Neural progenitor cell (in vitro differentiated cells): Measurements from ENCODE around the gene TCF25. TPM values are rescaled to one million over a fixed set of nuclear protein-coding genes. Genes with fewer than 3 reads are reported as not detected.

Experiments used
- DNase-seq: peaks from one replicate; pipeline ENCODE4 v3.0.0-alpha.2; 2016; ENCODE audit warnings: low spot score
- H2AFZ ChIP-seq: fragments of 200-600 bp; sonication (generic); replicated peaks from 2 replicates; pipeline ENCODE4 v1.6.1; 2016; ENCODE audit warnings: antibody characterized with exemption
- H3F3A ChIP-seq: fragments of 200-600 bp; sonication (generic); 2 replicates; pipeline ENCODE4 v1.6.1; 2016; ENCODE audit warnings: antibody characterized with exemption, low read depth
- H3K27ac ChIP-seq: fragments of 200-600 bp; sonication (generic); 2 replicates; pipeline ENCODE4 v1.5.1; 2016; ENCODE audit warnings: mild to moderate bottlenecking
- H3K27me3 ChIP-seq: fragments of 200-600 bp; sonication (generic); 2 replicates; pipeline ENCODE4 v1.6.1; 2016; ENCODE audit warnings: mild to moderate bottlenecking, moderate library complexity
- H3K36me3 ChIP-seq: fragments of 200-600 bp; sonication (generic); 2 replicates; pipeline ENCODE4 v1.5.1; 2016
- H3K4me1 ChIP-seq: fragments of 200-600 bp; sonication (generic); 2 replicates; pipeline ENCODE4 v1.6.1; 2016; ENCODE audit warnings: mixed run types
- H3K4me2 ChIP-seq: fragments of 200-600 bp; sonication (generic); 2 replicates; pipeline ENCODE4 v1.6.1; 2016
- H3K4me3 ChIP-seq: fragments of 200-600 bp; sonication (generic); 2 replicates; pipeline ENCODE4 v1.5.1; 2016
- H3K79me2 ChIP-seq: fragments of 200-600 bp; sonication (generic); 2 replicates; pipeline ENCODE4 v1.6.1; 2016; ENCODE audit warnings: low read depth
- H3K9ac ChIP-seq: fragments of 200-600 bp; sonication (generic); 2 replicates; pipeline ENCODE4 v1.6.1; 2016
- H3K9me3 ChIP-seq: fragments of 200-600 bp; sonication (generic); 2 replicates; pipeline ENCODE4 v1.5.1; 2016; ENCODE audit warnings: low read depth
- H4K20me1 ChIP-seq: fragments of 200-600 bp; sonication (generic); 2 replicates; pipeline ENCODE4 v1.6.1; 2016; ENCODE audit warnings: low read depth
- H3K27ac Mint-ChIP-seq: 3 replicates; pipeline ENCODE4 v1.8.0; 2021; ENCODE audit warnings: mixed read lengths
- H3K27me3 Mint-ChIP-seq: 2 replicates; pipeline ENCODE4 v1.8.0; 2022; ENCODE audit warnings: low read depth, mild to moderate bottlenecking, inconsistent platforms, moderate library complexity, mixed read lengths; ENCODE audit not compliant: insufficient read depth
- H3K36me3 Mint-ChIP-seq: 3 replicates; pipeline ENCODE4 v1.8.0; 2021; ENCODE audit warnings: mixed read lengths
- H3K4me1 Mint-ChIP-seq: 3 replicates; pipeline ENCODE4 v1.8.0; 2021; ENCODE audit warnings: mixed read lengths
- H3K4me3 Mint-ChIP-seq: 3 replicates; pipeline ENCODE4 v1.8.0; 2021; ENCODE audit warnings: mild to moderate bottlenecking, moderate library complexity, mixed read lengths
- H3K9me3 Mint-ChIP-seq: 3 replicates; pipeline ENCODE4 v1.8.0; 2020; ENCODE audit warnings: mixed read lengths
- CTCF ChIP-seq: fragments of 200-600 bp; sonication (generic); IDR thresholded peaks from 2 replicates; pipeline ENCODE4 v1.5.1; 2017; ENCODE audit warnings: antibody characterized with exemption, mild to moderate bottlenecking
- EZH2 ChIP-seq: fragments of 200-600 bp; sonication (generic); IDR thresholded peaks from 2 replicates; pipeline ENCODE4 v1.6.1; 2017; ENCODE audit warnings: antibody characterized with exemption, mild to moderate bottlenecking, moderate library complexity
- EZH2phosphoT487 ChIP-seq: fragments of 200-600 bp; sonication (generic); IDR thresholded peaks from 2 replicates; pipeline ENCODE4 v1.6.1; 2017; ENCODE audit warnings: antibody characterized with exemption
- total RNA-seq: library from RNA; depleted of rRNA; stranded (reverse); fragments of >200 nt; gene quantifications from 2 replicates; pipeline ENCODE4 v1.2.3, GENCODE V29; 2015; ENCODE audit warnings: low replicate concordance

The TCF25 gene
- total RNA-seq, 1 donor from 2014 or later = 95.6 TPM

- Histone ChIP-seq H2AFZ (no peak overlapping the region), H3K4me2 (no peak overlapping the region), H3K27ac (no peak overlapping the region), H3K27me3 (no peaks in the 10 kb centered on the region), H3K4me3 (no peak overlapping the region), H3K79me2 (no peaks in the 10 kb centered on the region), H3F3A (no peaks in the 10 kb centered on the region), H4K20me1 (no peaks in the 10 kb centered on the region), H3K9me3 (no peaks in the 10 kb centered on the region), H3K36me3 (no peaks in the 10 kb centered on the region), H3K9ac (no peak overlapping the region), H3K4me1 (no peaks in the 10 kb centered on the region)
- Mint-ChIP-seq H3K4me3 (peak overlapping the region; percentile 46), H3K9me3 (no peaks in the 10 kb centered on the region), H3K27ac (peak overlapping the region; percentile 51), H3K27me3 (peaks cover 6% of the 10 kb centered on the region), H3K36me3 (peaks cover 4% of the 10 kb centered on the region), H3K4me1 (no peaks in the 10 kb centered on the region)
- DNase-seq = no peak
- TF ChIP-seq EZH2 = no peak
- no peak for TF ChIP-seq CTCF
- TF ChIP-seq EZH2phosphoT487 = no peak
Observed at GRCh38 chr16:89853306-89853993, 19.9 kb upstream of the TCF25 start.

- H3F3A ChIP-seq = no peaks in the 10 kb centered on the region
- peaks cover 4% of the 10 kb centered on the region for H3K27me3 Mint-ChIP-seq
- no peaks in the 10 kb centered on the region for H3K4me1 ChIP-seq
- no peaks in the 10 kb centered on the region for H3K9me3 ChIP-seq
- no peaks in the 10 kb centered on the region for H4K20me1 ChIP-seq
- no peak for DNase-seq
- no peaks in the 10 kb centered on the region for H3K36me3 ChIP-seq
- no peaks in the 10 kb centered on the region for H3K27me3 ChIP-seq
- no peak overlapping the region for H3K27ac ChIP-seq
- no peaks in the 10 kb centered on the region for H3K9me3 Mint-ChIP-seq
- H3K36me3 Mint-ChIP-seq = peaks cover 2% of the 10 kb centered on the region
- no peak overlapping the region for H3K4me3 ChIP-seq
- no peak overlapping the region for H3K27ac Mint-ChIP-seq
- H3K79me2 ChIP-seq = no peaks in the 10 kb centered on the region
- H3K9ac ChIP-seq = no peak overlapping the region
- no peaks in the 10 kb centered on the region for H3K4me1 Mint-ChIP-seq
- TF ChIP-seq CTCF (no peak), EZH2phosphoT487 (no peak), EZH2 (no peak)
- H2AFZ ChIP-seq = no peak overlapping the region
- H3K4me2 ChIP-seq = no peak overlapping the region
- H3K4me3 Mint-ChIP-seq = no peak overlapping the region
Observed at GRCh38 chr16:89855301-89855945, 18.0 kb upstream of the TCF25 start.

- no peak overlapping the region for H3K4me3 ChIP-seq
- no peaks in the 10 kb centered on the region for H3K36me3 ChIP-seq
- Mint-ChIP-seq H3K27me3 (peaks cover 4% of the 10 kb centered on the region), H3K4me3 (no peak overlapping the region), H3K36me3 (peaks cover 3% of the 10 kb centered on the region), H3K4me1 (peaks cover 1% of the 10 kb centered on the region), H3K27ac (no peak overlapping the region), H3K9me3 (no peaks in the 10 kb centered on the region)
- H3K27ac ChIP-seq = no peak overlapping the region
- no peak overlapping the region for H3K9ac ChIP-seq
- H3K4me2 ChIP-seq = no peak overlapping the region
- no peaks in the 10 kb centered on the region for H3K4me1 ChIP-seq
- H3F3A ChIP-seq = no peaks in the 10 kb centered on the region
- no peak for TF ChIP-seq EZH2
- TF ChIP-seq EZH2phosphoT487 = no peak
- no peak for TF ChIP-seq CTCF
- H3K27me3 ChIP-seq = no peaks in the 10 kb centered on the region
- H2AFZ ChIP-seq = no peak overlapping the region
- H4K20me1 ChIP-seq = peaks cover 1% of the 10 kb centered on the region
- no peaks in the 10 kb centered on the region for H3K79me2 ChIP-seq
- DNase-seq = no peak
- H3K9me3 ChIP-seq = no peaks in the 10 kb centered on the region
Observed at GRCh38 chr16:89855986-89856385, 17.4 kb upstream of the TCF25 start.
